Right lobe of liver (tissue), 4 donors: Measurements from ENCODE around the gene C6orf47.
A peak's percentile ranks its signal among the peaks of the same experiment; 100 is the strongest.

Experiments
- CTCF ChIP-seq, 4 donors: fragments of 200-600 bp in 3 of 4; fragments of 450-650 bp in 1 of 4; IDR thresholded peaks; one replicate each; pipeline versions ENCODE4 v1.5.1 to v1.8.0; 2016 to 2022; ENCODE audit warnings: antibody characterized with exemption in 4 of 4, mild to moderate bottlenecking in 2 of 4
- POLR2A ChIP-seq: fragments of 450-650 bp; IDR thresholded peaks from one replicate; pipeline ENCODE4 v1.6.1; 2017; ENCODE audit warnings: antibody characterized with exemption, mild to moderate bottlenecking
- donor health status: DM: no; HTN: no; CAD: no.
- donor health status: DM: no; HTN: no; CAD: no.
- donor health status: DM: no; HTN: yes; CAD: no.

GRCh38 chr6:31655349-31656237, 5.0 kb downstream of the C6orf47 start, which contains the start of gene APOM:
- TF ChIP-seq CTCF (IDR thresholded peaks at IDR 0.05) (peak in 1 of 4 donors; percentile 9), POLR2A (peak; percentile 90)
